HTERT RPE-1 (cell line): ENCODE measurements around the gene SRP68.

ENCODE experiments used
- in situ Hi-C: fragments of 300-500 bp; cut with MboI; formaldehyde crosslinking; loops from 4 replicates; pipeline ENCODE4 v1.14.3; 2020; ENCODE audit warnings: low sequenced_read_pairs

The SRP68 gene

GRCh38 chr17:76072148-76072858 is at the start of gene SRP68:
SRP68 (minus strand) TSS chr17:76072517; CDS start chr17:76072491, 26 bp downstream.
- in situ Hi-C loops, result no loop called here

- in situ Hi-C loops, result no loop called here
Observed at GRCh38 chr17:76121932-76122430, 49.7 kb upstream of the SRP68 start.

- in situ Hi-C loops, result no loop called here
Observed at GRCh38 chr17:76120658-76121008, 48.3 kb upstream of the SRP68 start.

- in situ Hi-C loops, result no loop called here
Observed at GRCh38 chr17:76119409-76120371, 47.4 kb upstream of the SRP68 start.

- in situ Hi-C loops, result no loop called here
Observed at GRCh38 chr17:76115138-76115754, 42.9 kb upstream of the SRP68 start.

GRCh38 chr17:76111956-76112355 is 39.6 kb upstream of the SRP68 start:
- in situ Hi-C loops, result no loop called here

GRCh38 chr17:76107509-76107908 is 35.2 kb upstream of the SRP68 start:
- in situ Hi-C loops, result no loop called here

GRCh38 chr17:76106703-76107102 is 34.4 kb upstream of the SRP68 start:
- in situ Hi-C loops, result no loop called here

- in situ Hi-C loops, result no loop called here
Observed at GRCh38 chr17:76104896-76105231, 32.5 kb upstream of the SRP68 start.

- in situ Hi-C loops, result no loop called here
Observed at GRCh38 chr17:76104140-76104895, 32.0 kb upstream of the SRP68 start.

- in situ Hi-C loops, result no loop called here
Observed at GRCh38 chr17:76103274-76104139, 31.2 kb upstream of the SRP68 start, which contains the start of gene EXOC7. EXOC7 (minus strand) TSS chr17:76103787; CDS start chr17:76103692, 95 bp downstream.

- in situ Hi-C loops, result no loop called here
Observed at GRCh38 chr17:76102944-76103273, 30.6 kb upstream of the SRP68 start.

- in situ Hi-C loops, result no loop called here
Observed at GRCh38 chr17:76097716-76098295, 25.5 kb upstream of the SRP68 start.

GRCh38 chr17:76095943-76096342 is 23.6 kb upstream of the SRP68 start:
- in situ Hi-C loops, result no loop called here

- in situ Hi-C loops, result no loop called here
Observed at GRCh38 chr17:76094046-76094445, 21.7 kb upstream of the SRP68 start.

- in situ Hi-C loops, result no loop called here
Observed at GRCh38 chr17:76092526-76093413, 20.5 kb upstream of the SRP68 start.

GRCh38 chr17:76091526-76092286 is 19.4 kb upstream of the SRP68 start:
- in situ Hi-C loops, result no loop called here
